GM12878 (cell line): ENCODE measurements around the gene THEM4. TPM values are rescaled to one million over a fixed set of nuclear protein-coding genes. Genes with fewer than 3 reads are reported as not detected.

Source experiments
- ATAC-seq: fragments of 200-7000 bp; cut with Tn5 transposase; 3 replicates; pipeline ENCODE4 v1.9.1; 2020; ENCODE audit warnings: mild to moderate bottlenecking, moderate library complexity
- BruUV-seq: library from RNA; stranded (reverse); fragments of 400-500 nt; replicated peaks from 2 replicates; lab custom pipeline; 2021; lab: Mats Ljungman, UMichigan
- CTCF ChIA-PET: fragments of 300-600 bp; sonication (Branson Sonifier 250); formaldehyde crosslinking; extraction: SDS; loops from one replicate; lab custom pipeline; 2021; ENCODE audit warnings: inconsistent platforms; lab: Yijun Ruan, JAX
- POLR2A ChIA-PET: fragments of 350-600 bp; formaldehyde crosslinking; extraction: SDS; loops from one replicate; lab custom pipeline; 2021; ENCODE audit warnings: inconsistent platforms; lab: Charles Lee
- RAD21 ChIA-PET: fragments of 300-600 bp; sonication (Branson Sonifier 250); formaldehyde crosslinking; loops from one replicate; lab custom pipeline; 2023; ENCODE audit warnings: antibody characterized with exemption; ENCODE audit not compliant: unreplicated experiment; lab: Charles Lee
- SMC1A ChIA-PET: fragments of 300-600 bp; sonication (Branson Sonifier 250); formaldehyde crosslinking; loops from one replicate; lab custom pipeline; 2023; ENCODE audit not compliant: unreplicated experiment, uncharacterized antibody; lab: Charles Lee
- DNase-seq: peaks from one replicate; pipeline ENCODE4 v3.0.0-alpha.2; 2011; ENCODE audit warnings: low read depth, low spot score
- FAIRE-seq: peaks from 3 replicates; lab custom pipeline; 2011; peaks lifted over from hg19 to GRCh38; lab: Jason Lieb, UNC
- H2AFZ ChIP-seq: 2 replicates; pipeline ENCODE4 v1.6.0; 2011; ENCODE audit warnings: low read depth, low read length, control low read depth; ENCODE audit not compliant: control insufficient read depth
- H3K27ac ChIP-seq: 2 replicates; pipeline ENCODE4 v1.5.1; 2011; ENCODE audit warnings: control low read depth; ENCODE audit not compliant: control insufficient read depth, insufficient read depth
- H3K27me3 ChIP-seq, 2 experiments: replicated peaks in 1 of 2; 2 replicates each; pipeline versions ENCODE4 v1.6.0 to v1.6.1; 2011; ENCODE audit warnings: low read length in 1 of 2; ENCODE audit not compliant: control insufficient read depth in 2 of 2, insufficient read depth in 2 of 2
- H3K36me3 ChIP-seq, 2 experiments: 2 replicates each; pipeline ENCODE4 v1.5.1; 2011; ENCODE audit warnings: low read length in 1 of 2; ENCODE audit not compliant: control insufficient read depth in 2 of 2, insufficient read depth in 2 of 2
- H3K4me1 ChIP-seq: 2 replicates; pipeline ENCODE4 v1.6.1; 2011; ENCODE audit warnings: mild to moderate bottlenecking, low read length, moderate library complexity, mixed read lengths; ENCODE audit not compliant: control insufficient read depth, insufficient read depth
- H3K4me2 ChIP-seq: 2 replicates; pipeline ENCODE4 v1.6.0; 2011; ENCODE audit warnings: control low read depth; ENCODE audit not compliant: control insufficient read depth, insufficient read depth
- H3K4me3 ChIP-seq: fragments of 200-600 bp; sonication (generic); 2 replicates; pipeline ENCODE4 v1.5.1; 2016
- H3K79me2 ChIP-seq: 2 replicates; pipeline ENCODE4 v1.6.0; 2011; ENCODE audit warnings: low read length; ENCODE audit not compliant: control insufficient read depth, insufficient read depth
- H3K9ac ChIP-seq: 2 replicates; pipeline ENCODE4 v1.8.0; 2011; ENCODE audit warnings: low read length, control low read depth, mixed read lengths; ENCODE audit not compliant: control insufficient read depth, insufficient read depth
- H3K9me3 ChIP-seq: replicated peaks from 3 replicates; pipeline ENCODE4 v1.5.1; 2011; ENCODE audit warnings: mild to moderate bottlenecking, low read length; ENCODE audit not compliant: control insufficient read depth, insufficient read depth
- H4K20me1 ChIP-seq: 2 replicates; pipeline ENCODE4 v1.6.0; 2011; ENCODE audit not compliant: control insufficient read depth, insufficient read depth
- BCL11A ChIP-seq: IDR thresholded peaks from 2 replicates; pipeline ENCODE4 v1.6.1; 2011; ENCODE audit warnings: low read depth, low read length
- CHD4 ChIP-seq: fragments of 200-600 bp; sonication (generic); IDR thresholded peaks from 2 replicates; pipeline ENCODE4 v1.6.1; 2016; ENCODE audit warnings: mild to moderate bottlenecking
- IKZF1 ChIP-seq: fragments of 450-650 bp; conservative IDR thresholded peaks from 2 replicates; pipeline ENCODE4 v1.6.1; 2017; ENCODE audit warnings: antibody characterized with exemption, mild to moderate bottlenecking
- JUNB ChIP-seq: IDR thresholded peaks from 2 replicates; pipeline ENCODE4 v1.6.1; 2016; ENCODE audit warnings: antibody characterized with exemption, mild to moderate bottlenecking
- WGBS: methylation state at CpG from one replicate; pipeline ENCODE4 v1.1.6; 2016; ENCODE audit warnings: low lambda C conversion rate; ENCODE audit not compliant: insufficient replicate concordance, insufficient coverage; ENCODE audit errors: missing lambda C conversion rate; 5-methylcytosine and 5-hydroxymethylcytosine counted together
- in situ Hi-C: fragments of 300-500 bp; cut with MboI; formaldehyde crosslinking; loops from 9 replicates; pipeline ENCODE4 v1.14.3; 2018; ENCODE audit warnings: mixed read lengths
- intact Hi-C: fragments of 100-400 bp; cut with micrococcal nuclease; formaldehyde crosslinking; loops from one replicate; pipeline ENCODE4 v1.14.2; 2022; ENCODE audit not compliant: unreplicated experiment
- polyA plus RNA-seq, 11 experiments: library from polyadenylated mRNA; depleted of rRNA in 4 of 11; unstranded in 6 of 11; stranded (reverse) in 5 of 11; fragments of >200 nt; fragmentation: Nextera tagmentation in 4 of 11; fragmentation: Illumina TruSeq in 1 of 11; extraction: Ambion mirVana in 4 of 11; extraction: Trizol in 1 of 11; gene quantifications; 1 replicate in 1 of 11; 2 replicates in 10 of 11; pipeline versions ENCODE4 v1.2.1 to v1.2.3, GENCODE V29; 2011 to 2016; ENCODE audit warnings: inconsistent platforms in 2 of 11, missing spikeins in 2 of 11, low read depth in 1 of 11
- total RNA-seq, 4 experiments: library from RNA; depleted of rRNA in 3 of 4; stranded (reverse); fragments of >200 nt in 3 of 4; fragmentation: Illumina TruSeq in 1 of 4; extraction: Trizol in 1 of 4; gene quantifications; 2 replicates each; pipeline versions ENCODE4 v1.2.1 to v1.2.3, GENCODE V29; 2013 to 2021
- TF ChIP-seq, protein P1 (sequence below): fragments of 450-650 bp; IDR thresholded peaks from 2 replicates; pipeline ENCODE4 v1.6.1; 2014; ENCODE audit warnings: mild to moderate bottlenecking
- TF ChIP-seq, protein P2 (sequence below): fragments of 450-650 bp; IDR thresholded peaks from 2 replicates; pipeline ENCODE4 v1.6.1; 2016; ENCODE audit warnings: mild to moderate bottlenecking
- TF ChIP-seq, protein P3 (sequence below): IDR thresholded peaks from 2 replicates; pipeline ENCODE4 v1.6.1; 2011; ENCODE audit warnings: low read depth, mild to moderate bottlenecking, low read length, moderate library complexity, borderline replicate concordance; ENCODE audit errors: extremely low read depth

THEM4 gene
- total and polyA plus RNA-seq, 10 of the 15 experiments (the other 5 are each of a cell fraction or from before 2014, with no cell fraction given), result 3.4 to 30.8 (median 17.9) TPM

DNA sequence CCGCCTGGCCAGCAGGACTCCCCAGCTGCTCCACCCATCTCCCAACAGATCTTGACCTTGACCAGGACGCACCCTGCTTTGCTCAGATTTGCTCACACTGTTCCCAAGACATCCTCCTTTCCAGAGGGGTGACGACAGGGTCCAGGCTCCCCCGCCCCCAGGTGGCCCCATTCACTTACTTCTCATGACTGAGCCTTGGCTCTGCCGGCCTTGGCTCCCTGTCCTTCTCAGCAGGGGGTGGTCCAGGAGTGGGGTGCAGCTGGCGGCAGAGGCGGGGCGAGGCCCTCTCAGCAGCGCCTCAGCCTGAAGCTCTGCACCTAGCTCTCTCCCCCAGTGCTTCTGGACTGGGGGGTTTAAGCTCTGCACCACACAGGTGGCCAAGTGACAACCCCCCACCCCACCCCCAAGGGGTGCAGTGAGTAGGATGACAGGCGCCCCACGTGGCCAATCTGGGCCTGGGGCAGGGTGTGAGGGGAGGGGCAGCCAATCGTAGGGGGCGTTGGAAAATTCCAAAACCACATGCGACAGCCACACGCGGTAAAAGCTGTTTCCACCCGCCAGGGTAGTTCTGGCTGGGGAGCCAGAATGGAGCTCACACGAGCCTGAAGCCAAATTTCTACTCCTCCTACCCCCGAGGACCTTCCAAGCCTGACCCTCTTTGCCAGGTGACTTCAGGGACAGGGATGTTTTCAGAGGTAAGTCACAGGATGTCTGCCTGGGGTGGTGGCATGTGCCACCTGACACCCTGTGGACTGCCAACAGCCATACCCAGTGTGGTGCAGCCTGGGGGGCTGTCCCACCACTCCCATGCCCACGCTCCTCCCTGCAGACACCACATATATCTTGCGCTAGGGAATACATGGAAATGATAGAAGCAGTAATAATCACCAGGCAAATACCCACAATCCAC lies 83.3 kb downstream of the THEM4 start:
- FAIRE-seq, result no peak
- no peak for ATAC-seq
- Histone ChIP-seq H3K4me1 (peaks cover 10% of the 10 kb centered on the region), H3K27ac (no peak overlapping the region), H3K27me3 (no peaks in the 10 kb centered on the region), H3K79me2 (no peaks in the 10 kb centered on the region), H3K9me3 (no peaks in the 10 kb centered on the region), H2AFZ (no peak overlapping the region), H3K36me3 (no peaks in the 10 kb centered on the region), H3K9ac (no peak overlapping the region), H4K20me1 (no peaks in the 10 kb centered on the region), H3K4me3 (no peak overlapping the region), H3K4me2 (no peak overlapping the region)
- ChIA-PET CTCF (interaction anchor here (1.6 kb wide), 1 partner anchor 10 kb away, joined by 3 read pairs; no protein-coding TSS in a partner anchor), POLR2A (no interaction called here), RAD21 (no interaction called here), SMC1A (no interaction called here)
- no TSS peak for BruUV-seq
- TF ChIP-seq, protein P1, sequence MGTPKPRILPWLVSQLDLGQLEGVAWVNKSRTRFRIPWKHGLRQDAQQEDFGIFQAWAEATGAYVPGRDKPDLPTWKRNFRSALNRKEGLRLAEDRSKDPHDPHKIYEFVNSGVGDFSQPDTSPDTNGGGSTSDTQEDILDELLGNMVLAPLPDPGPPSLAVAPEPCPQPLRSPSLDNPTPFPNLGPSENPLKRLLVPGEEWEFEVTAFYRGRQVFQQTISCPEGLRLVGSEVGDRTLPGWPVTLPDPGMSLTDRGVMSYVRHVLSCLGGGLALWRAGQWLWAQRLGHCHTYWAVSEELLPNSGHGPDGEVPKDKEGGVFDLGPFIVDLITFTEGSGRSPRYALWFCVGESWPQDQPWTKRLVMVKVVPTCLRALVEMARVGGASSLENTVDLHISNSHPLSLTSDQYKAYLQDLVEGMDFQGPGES, result no peak
- TF ChIP-seq IKZF1 (no peak), JUNB (no peak), CHD4 (no peak), BCL11A (no peak)
- TF ChIP-seq, protein P2, sequence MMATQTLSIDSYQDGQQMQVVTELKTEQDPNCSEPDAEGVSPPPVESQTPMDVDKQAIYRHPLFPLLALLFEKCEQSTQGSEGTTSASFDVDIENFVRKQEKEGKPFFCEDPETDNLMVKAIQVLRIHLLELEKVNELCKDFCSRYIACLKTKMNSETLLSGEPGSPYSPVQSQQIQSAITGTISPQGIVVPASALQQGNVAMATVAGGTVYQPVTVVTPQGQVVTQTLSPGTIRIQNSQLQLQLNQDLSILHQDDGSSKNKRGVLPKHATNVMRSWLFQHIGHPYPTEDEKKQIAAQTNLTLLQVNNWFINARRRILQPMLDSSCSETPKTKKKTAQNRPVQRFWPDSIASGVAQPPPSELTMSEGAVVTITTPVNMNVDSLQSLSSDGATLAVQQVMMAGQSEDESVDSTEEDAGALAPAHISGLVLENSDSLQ, result peak; percentile 37
- TF ChIP-seq, protein P3, sequence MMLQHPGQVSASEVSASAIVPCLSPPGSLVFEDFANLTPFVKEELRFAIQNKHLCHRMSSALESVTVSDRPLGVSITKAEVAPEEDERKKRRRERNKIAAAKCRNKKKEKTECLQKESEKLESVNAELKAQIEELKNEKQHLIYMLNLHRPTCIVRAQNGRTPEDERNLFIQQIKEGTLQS, result no peak
- WGBS, result 45% methylated on average over 20 of the region's 21 CpGs
- in situ Hi-C loops, result no loop called here
- intact Hi-C loops, result loop anchor here (2.0 kb wide), 1 partner anchor 27 kb away; the partner anchor contains the start of gene THEM5
- no peak for DNase-seq
